Skin epidermis (tissue), 12 donors: ENCODE measurements around the gene PEX3.

ENCODE experiments used
- H3K27ac ChIP-seq, 21 experiments: fragments of 200-600 bp; sonication (generic) in 11 of 21; one replicate each; pipeline ENCODE4 v1.5.0; 2020; ENCODE audit warnings: mild to moderate bottlenecking in 3 of 21, inconsistent platforms in 2 of 21, moderate library complexity in 2 of 21
- H3K4me3 ChIP-seq, 7 experiments: fragments of 200-600 bp; sonication (generic) in 2 of 7; one replicate each; pipeline ENCODE4 v1.5.0; 2020; ENCODE audit warnings: inconsistent platforms in 2 of 7, mild to moderate bottlenecking in 2 of 7, moderate library complexity in 1 of 7

The PEX3 gene

DNA sequence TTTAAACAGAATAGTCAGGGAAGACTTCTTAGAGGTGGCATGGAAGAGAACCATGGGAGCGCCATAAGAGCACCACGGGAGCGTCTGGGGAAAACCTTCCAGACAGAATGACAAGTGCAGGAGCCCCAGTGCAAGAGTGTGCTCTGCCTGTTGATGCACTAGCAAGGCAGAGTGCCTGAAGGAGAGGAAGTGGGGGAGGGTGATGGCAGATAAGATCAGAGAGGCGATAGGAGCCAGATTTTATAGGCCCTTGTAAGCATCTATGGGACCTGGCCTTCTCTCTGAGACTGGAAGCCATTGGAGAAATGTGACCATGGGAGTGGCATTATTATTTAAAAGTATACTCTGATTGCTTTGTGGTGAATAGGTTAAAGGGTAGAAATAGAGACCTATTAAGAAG lies 47.8 kb downstream of the PEX3 start:
- H3K4me3 ChIP-seq = no peak overlapping the region

DNA sequence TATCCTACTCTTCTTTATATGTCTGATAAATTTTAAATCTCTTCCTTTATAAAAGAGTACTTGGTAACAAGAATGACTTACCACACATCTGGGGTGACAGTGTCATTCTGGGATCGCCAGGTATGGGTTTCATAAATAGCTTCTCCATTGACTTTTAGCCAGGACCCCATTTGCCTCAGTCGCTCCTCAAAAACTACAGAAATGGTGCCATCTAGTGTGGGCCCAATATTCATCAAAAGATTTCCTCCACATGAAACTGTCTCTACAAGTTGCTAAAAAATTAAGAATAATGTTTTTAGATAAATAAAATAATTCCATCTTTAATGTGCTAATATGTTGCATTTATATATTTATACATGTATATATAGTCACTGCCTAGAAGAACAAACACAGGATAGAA lies 51.2 kb downstream of the PEX3 start:
- no peak overlapping the region for H3K27ac ChIP-seq
- H3K4me3 ChIP-seq = no peak overlapping the region

More for the DNA sequence above, 47.8 kb downstream of the PEX3 start:
- no peak overlapping the region for H3K27ac ChIP-seq

DNA sequence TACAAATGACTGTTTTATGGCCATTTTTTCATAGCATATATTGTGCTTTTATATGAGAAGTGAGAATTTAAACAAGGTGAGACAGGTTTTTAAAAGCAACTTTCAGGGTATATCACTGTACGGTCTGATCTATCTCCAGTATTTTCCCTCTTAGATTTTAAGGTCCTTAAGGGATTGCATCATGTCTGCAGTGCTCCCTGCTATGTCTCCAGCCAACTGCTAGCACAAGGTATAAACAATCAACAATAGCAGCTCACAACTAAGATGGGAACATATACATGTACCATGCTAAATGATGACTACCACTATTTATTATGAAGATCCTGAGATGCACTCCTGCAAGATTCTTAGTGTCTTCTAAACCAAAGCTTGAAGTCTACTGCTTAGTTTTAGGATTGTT lies 53.8 kb downstream of the PEX3 start:
- Histone ChIP-seq H3K4me3 (no peak overlapping the region), H3K27ac (no peak overlapping the region)

DNA sequence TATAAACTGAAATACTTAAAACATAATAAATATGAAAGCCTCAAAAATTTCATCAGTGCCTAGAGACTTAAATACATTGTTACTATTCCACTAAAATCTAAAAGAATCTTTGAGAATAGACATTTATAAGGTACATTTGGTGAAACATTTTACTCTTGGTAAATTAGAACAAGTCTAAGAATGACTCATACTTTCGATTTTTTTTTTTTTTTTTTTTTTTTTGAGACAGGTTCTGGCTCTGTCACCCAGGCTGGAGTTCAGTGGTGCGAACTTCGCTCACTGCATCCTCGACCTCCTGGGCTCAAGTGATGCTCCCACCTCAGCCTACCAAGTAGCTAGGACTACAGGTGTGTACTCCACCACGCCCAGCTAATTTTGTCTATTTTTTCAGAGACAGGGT lies 54.5 kb downstream of the PEX3 start:
- Histone ChIP-seq H3K4me3 (no peak overlapping the region), H3K27ac (no peak overlapping the region)

DNA sequence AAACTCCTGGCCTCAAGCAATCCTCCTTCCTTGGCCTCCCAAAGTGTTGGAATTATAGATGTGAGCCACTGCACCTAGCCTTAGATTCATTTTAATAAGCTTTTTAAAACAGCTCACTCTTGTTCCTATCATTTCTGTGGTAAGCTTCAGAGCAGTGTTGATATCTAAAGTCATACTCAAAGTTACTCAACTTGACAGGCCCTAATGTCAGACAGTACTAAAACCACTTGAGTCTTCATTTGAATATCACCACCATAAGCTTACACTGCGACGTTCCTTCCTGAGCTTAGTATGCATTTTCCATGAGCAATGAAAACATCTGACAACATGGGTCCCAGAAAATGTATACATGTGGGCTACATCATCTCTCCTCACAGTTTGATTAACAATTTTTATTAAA lies 54.9 kb downstream of the PEX3 start:
- H3K4me3 ChIP-seq = no peak overlapping the region
- no peak overlapping the region for H3K27ac ChIP-seq

- H3K27ac ChIP-seq = no peak overlapping the region
- no peak overlapping the region for H3K4me3 ChIP-seq
Observed at GRCh38 chr6:143506199-143506598, 55.6 kb downstream of the PEX3 start.

DNA sequence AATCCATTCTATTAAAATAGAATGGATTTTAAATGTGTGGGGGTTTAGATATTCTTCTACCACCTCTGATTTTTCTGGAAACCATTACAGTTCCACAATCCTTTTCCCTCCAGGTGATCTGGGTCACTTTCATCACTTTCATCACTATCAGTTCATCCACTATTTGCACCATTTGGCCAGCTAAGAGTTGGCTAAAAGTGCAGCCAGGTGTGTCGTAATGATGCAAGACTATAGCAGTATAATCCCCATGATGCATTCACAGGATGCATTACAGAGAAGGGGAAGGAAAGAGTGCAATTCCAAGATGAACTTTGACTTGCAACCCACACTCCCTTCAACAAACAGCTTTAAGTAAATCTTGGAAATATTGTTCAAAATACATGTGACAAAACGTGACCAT lies 56.0 kb downstream of the PEX3 start:
- Histone ChIP-seq H3K4me3 (no peak overlapping the region), H3K27ac (no peak overlapping the region)

DNA sequence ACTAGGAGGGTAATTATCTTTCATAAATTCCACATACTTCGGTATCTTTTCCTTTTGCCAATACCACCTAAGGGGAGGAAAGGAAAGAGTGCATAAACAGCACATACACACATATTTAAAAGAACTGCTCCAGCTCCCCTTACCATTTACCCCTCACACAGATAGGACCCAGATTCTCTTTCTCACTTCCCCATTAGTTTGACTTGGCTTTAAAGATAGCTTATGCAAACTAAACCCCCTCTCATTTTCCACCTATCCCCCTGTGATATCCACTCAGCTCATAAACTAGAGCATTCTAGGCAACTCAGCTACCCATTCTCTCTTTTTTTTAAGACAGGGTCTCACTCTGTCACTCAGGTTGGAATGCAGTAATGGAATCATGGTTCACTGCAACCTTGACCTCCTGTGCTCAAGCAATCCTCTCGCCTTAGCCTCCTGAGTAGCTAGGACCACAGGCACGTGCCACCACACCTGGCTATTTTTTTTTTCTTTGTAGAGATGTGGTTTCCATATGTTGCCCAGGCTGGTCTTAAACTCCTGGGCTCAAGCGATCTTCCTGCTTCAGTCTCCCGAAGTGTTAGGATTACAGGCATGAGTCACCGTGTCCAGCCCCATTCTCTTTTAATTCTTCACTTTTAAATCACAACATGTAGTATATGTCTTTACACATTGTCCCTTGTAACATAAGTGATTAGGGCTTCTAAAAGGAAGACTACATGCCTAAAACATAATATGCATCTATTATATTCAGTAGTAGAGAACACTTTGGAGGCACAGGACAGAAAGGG lies 56.9 kb downstream of the PEX3 start:
- H3K4me3 ChIP-seq = no peak overlapping the region
- H3K27ac ChIP-seq = no peak overlapping the region

DNA sequence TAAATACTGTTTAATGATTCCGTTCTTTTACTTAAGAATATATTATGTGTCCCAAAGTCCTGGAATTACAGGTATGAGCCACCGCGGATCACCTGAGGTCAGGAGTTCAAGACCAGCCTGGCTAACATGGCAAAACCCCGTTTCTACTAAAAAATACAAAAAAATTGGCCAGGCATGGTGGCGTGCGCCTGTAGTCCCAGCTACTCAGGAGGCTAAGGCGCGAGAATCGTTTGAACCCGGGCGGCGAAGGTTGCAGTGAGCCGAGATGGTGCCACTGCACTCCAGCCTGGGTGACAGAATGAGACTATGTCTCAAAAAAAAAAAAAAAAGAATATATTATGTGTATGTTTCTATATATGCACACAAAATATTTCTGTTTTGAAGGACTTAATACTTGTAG lies 59.7 kb downstream of the PEX3 start:
- Histone ChIP-seq H3K4me3 (peak overlapping the region in 4 of 7 experiments; percentile 59 to 68 (median 59)), H3K27ac (peak overlapping the region in 2 of 21 experiments; percentile 91)

DNA sequence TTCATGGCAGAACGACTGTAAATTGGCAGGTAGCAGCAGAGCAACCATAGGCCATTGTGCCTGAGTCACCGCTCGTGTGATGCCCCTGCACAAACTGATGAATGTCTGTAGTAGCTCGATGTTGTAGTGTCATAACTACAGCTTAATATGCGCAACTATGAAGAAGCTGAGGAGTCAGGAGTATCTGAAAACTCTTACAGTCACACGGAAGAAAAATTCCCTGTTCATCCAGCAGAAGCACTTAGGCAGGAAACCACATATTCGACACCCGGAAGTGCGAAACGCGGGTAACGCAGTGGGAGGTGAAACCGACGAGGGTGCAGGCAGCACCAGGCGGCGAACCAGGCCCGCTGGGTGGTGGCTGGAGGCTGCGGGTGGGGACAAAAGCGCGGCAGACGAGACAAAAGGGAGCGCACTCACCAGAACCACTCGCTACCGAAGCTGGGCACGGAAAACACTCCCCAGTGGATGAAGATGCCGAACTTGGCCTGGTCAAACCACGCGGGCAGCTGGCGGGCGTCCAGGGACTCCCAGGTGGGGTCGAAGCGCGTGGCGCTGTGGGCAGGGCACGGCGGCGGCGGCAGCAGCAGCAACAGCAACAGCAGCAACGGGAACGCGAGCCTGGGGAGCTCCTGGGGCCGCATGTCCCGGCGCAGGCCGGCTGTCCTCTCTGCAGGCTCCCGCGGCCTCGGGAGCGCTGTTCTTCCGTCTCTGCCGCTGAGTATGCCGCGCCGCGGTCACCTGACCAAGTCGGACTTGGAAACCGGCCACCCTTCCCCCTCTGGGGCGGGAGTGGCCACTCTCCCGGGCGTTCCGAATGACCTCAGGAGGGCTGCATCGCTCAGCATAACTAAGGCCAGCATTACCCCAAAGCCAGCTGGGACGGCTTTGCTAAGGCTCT lies 60.6 kb downstream of the PEX3 start, which contains the start of gene FUCA2:
Gene FUCA2 (minus strand): TSS at position 730 of the 901 bp plus-strand sequence. CDS start 86 bp downstream, at position 644.
- Histone ChIP-seq H3K4me3 (peak within 1 kb of the TSS; percentile 59 to 71 (median 62)), H3K27ac (peak within 1 kb of the TSS; percentile 8 to 94 (median 84))

DNA sequence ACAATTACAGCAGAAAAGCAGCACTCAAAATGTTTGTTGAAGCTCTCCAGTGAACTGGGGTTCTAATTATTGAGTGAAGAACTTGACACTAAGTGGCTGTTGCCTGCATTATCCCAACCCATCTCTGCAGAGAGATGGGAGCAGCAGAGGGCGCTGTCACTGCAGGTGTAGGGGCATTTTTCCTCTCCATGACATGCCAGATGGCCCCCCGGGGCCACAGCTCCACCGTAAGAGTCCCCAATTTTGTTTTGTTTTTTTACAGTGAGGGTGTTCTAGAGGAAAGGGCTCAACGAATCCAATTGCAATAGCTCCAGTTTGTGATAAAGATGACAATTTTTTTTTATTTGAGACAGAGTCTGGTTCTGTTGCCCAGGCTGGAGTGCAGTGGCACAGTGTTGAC lies 62.8 kb downstream of the PEX3 start:
- no peak overlapping the region for H3K27ac ChIP-seq

DNA sequence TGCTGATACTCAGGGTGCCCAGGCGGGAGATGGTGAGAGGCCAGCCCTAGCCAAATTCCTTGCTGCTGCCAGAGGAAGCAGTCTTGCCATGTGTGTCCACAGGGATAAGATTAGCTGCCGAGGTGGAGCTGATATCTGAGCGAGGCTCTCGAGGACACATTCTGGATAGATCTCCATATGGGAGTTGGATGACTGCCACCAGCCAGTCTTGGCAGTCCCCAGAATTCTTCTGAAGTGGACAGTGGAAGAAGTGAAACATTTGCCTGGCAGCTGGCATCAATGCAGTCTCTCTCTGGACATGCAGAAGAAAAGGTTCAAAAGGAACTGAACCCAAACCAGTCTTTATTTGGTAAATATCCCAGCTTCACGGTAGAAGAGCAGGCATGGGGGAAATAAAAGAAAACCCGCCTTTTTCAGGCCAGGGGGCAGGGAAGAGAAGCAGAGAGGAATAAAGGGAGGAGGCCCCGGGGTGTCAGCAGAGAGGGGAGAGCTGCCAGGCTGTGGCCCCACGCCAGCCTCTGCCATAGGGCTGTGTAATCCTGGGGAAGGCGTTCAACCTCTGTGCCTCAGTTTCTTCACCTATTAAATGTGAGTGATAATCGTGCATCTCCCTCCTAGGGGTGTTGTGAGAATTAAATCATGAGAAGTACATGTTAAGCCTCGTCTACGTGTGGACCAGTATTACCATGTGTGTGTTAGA lies 64.6 kb downstream of the PEX3 start:
- Histone ChIP-seq H3K4me3 (no peak overlapping the region), H3K27ac (no peak overlapping the region)

More for the DNA sequence above, 62.8 kb downstream of the PEX3 start:
- no peak overlapping the region for H3K4me3 ChIP-seq

DNA sequence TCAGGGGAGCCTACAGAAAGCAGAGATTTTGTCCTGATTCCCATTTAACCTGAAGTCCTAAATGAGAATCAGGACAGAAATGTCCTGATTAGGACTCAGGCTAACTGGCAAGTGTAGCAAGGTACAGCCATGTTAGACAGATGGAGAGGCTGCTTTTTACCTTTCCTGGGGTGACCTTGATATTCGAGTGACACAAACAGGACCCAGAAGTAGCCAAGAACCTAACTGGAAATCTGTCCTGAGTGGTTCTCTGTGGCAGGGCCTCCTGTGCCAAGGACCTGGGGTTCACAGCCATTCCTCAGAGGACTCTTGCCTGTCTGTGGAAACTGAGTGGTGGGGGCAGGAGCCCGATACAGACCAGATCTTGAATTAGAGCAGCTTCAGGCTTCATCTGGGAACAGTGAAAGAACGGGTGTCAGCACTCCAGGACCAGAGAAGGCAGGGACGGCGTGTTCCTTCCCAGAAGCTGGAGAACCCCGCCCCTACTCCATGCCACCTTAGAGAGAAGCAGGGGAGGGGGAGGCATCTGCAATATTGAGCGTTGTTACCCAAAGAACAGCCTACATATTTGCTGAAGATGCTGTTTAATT lies 65.3 kb downstream of the PEX3 start:
- H3K27ac ChIP-seq = no peak overlapping the region
- no peak overlapping the region for H3K4me3 ChIP-seq

DNA sequence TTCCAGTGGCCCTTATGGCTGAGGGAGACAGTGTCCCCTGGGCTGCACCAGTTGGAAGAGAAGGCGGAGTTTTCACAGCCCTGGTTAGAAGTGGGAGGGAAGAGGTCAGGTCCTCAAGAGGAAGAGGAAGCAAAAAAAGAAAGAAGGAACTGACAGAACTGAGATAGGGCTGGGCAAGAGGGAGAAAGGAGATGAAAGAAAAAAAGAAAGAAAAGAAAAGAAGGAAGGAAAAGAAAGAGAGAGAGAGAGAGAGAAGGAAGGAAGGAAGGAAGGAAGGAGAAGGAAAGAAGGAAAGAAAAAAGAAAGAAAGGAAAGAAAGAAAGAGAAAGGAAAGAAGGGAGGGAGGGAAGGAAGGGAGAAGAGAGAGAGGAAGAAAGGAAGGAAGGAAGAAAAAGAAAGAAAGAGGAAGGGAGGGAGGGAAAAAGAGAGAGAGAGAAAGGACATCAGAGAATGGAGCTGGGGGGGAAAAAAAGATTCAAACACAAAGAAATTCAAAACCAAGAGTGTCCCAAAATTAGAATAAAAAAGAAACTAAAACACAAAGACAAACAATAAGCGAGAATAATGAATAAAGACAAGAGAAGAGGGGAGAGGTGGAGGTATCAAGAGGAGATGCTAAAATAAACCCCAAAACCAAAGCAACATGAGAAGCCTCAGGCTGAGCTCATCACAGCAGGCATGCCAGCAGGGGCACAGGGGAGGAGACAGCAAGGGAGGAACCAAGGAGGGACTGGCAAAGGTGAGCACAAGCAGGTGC lies 66.3 kb downstream of the PEX3 start:
- no peak overlapping the region for H3K4me3 ChIP-seq
- no peak overlapping the region for H3K27ac ChIP-seq

DNA sequence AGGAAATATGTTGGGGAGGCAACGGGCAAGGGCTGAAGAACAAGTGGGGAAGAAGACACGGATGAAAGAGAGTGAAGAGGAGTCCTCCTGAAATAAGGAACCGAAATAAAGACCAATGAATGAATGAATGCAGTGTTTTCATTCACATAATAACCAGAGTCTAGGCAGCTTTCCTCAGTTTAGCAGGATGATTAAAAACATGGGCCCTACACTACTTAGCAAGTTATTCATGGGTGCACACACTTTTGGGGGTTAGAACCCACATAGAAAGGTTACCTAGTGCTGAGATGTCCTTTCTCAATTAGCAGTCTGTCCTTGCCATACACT lies 66.8 kb downstream of the PEX3 start:
- no peak overlapping the region for H3K4me3 ChIP-seq
- H3K27ac ChIP-seq = no peak overlapping the region

- no peak overlapping the region for H3K4me3 ChIP-seq
- no peak overlapping the region for H3K27ac ChIP-seq
Observed at GRCh38 chr6:143522039-143522600, 71.5 kb downstream of the PEX3 start.

- H3K27ac ChIP-seq = no peak overlapping the region
- no peak overlapping the region for H3K4me3 ChIP-seq
Observed at GRCh38 chr6:143525356-143525755, 74.8 kb downstream of the PEX3 start.

DNA sequence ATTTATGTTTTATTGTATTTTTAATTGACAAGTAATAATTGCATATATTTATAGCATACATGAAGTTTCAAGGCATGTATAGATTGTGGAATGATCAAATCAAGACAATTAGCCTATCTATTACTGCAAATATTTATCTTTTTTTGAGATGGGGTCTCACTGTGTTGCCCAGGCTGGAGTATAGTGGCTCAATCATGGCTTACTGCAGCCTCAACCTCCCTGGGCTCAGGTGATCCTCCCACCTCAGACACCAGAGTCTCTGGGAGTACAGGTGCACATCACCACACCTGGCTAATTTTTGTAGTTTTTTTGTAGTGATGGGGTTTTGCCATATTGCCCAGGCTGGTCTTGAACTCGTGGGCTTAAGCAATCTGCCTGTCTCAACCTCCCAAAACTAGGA lies 77.1 kb downstream of the PEX3 start:
- H3K27ac ChIP-seq = no peak overlapping the region

More for the DNA sequence above, 77.1 kb downstream of the PEX3 start:
- no peak overlapping the region for H3K4me3 ChIP-seq
